GM19025 (cell line): Measurements from ENCODE around the gene MAD1L1.

Experiments used
- ATAC-seq: cut with Tn5 transposase; IDR thresholded peaks from one replicate; pipeline ENCODE4 v1.9.1; 2021; ENCODE audit warnings: mild to moderate bottlenecking, low read depth, moderate library complexity; ENCODE audit not compliant: unreplicated experiment

Gene MAD1L1

DNA sequence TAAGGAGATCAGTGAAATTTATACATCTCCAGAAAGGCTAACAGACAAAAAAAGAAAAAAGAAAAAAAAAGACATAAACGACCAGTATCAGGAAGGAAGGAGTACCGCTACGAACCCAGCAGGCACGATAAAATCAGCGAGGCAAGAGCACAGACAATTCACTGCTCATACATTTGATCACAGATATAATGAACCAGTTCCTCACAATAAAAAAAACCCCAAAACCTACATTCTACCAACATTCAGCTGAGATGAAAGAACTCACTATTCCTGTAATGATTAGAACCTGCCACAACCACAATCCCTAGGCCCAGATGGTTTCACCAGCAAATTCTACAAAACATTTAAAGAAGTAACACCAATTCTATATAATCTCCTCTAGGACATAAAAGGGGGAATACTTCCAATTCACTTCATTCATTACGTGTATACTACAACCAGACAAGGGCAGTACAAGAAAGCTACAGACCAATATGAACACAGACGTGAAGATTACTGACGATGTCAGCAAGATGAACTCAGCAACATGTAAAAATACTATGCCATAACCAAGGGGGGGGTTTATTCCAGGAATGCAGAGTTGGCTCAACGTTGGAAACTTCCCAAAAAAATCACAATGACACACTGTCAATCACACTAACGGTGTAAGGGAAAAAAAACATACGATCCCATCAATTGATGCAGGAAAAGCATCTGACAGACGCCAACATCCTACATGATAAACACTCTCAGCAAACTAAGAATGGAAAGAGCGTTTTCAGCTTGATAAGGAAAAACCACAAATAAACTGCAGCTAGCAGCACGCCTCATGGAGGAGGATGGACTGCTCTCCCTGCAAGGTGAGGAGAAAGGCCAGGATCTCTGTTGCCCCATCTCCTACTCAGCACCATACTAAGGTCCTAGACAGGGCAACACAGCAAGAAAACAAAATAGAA is 306.5 kb downstream of the MAD1L1 start:
- ATAC-seq = no peak

- ATAC-seq = no peak
Measured at GRCh38 chr7:1925349-1925748, 307.4 kb downstream of the MAD1L1 start.

DNA sequence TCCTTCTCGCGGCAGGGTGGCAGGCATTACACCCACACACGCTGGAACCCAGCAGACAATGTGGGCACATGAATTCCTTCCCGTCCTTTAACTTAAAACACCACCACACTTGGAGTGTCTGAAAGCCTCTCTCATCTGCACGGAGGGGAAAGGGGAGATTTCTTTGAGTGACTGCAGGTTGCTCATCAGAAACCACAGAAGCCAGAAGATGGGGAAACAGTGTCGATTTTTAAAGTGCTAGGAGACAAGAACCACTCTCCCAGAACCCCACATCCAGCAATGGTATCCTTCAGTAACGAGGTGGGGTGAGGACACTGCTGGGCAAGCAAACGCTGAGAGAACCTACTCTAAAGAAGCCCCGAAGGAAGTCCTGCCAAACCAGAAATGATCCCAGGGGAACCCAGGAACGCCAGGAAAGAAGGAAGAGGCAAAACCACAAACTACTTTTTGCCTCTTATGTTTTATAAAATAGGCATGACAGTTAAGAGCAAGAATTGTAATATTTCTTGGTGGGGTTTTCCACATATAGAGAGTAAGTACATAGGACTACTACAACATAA is 308.4 kb downstream of the MAD1L1 start:
- no peak for ATAC-seq

DNA sequence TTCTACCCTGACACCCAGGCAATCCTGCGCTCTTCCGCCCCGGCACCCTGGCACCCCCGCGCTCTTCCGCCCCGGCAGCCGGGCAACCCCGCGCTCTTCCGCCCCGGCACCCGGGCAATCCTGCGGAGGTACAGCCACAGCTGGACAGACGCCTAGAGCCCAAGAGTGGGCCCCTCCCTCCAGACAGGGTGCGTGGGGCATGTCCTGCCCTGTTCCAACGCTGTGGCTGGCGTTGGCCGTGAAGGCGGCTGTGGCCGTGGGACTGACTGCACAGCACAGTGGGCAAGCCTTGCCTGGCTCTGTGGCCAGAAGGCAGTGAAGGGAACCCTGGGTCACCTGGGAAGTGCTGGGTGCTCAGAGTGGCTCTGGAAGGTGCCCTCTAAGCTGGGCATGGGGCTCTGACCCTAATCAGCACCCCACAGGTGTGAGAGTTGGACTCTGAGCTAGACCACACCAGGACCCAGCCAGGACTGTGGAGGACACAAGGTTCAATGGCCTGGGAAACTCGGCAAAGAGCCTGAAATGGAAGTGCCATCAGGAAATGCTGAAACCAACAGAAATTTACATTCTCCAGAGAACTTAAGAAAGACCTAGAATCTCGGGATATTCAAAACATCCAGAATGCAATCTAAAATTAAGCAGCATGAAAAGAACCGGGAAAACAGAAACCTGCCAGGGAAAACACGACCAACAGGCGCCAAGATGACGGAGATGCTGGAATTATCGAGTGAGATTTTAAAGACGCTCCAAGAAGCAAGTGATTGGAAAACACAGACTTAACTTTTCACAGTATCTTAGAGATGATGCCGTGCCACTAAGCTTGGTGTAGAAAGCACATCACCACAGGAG is 309.1 kb downstream of the MAD1L1 start:
- no peak for ATAC-seq

DNA sequence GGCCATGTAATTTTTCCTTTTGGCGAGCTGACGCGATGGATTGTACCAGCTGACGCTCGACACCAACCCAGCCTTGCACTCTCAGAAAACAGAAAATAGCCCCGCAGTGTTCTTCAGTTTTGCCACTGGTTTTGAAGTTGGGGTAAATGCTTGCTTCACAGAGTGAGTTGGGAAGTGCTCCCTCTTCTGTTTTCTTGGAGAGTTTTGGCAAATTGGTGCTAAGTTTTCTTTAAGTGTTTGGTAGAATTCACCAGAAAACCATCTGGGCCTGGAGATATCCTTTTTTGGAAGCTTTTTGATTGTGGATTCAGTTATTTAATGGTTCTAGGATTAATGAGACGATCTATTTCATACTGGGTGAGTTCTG is 309.9 kb downstream of the MAD1L1 start:
- ATAC-seq = no peak

- ATAC-seq = no peak
Measured at GRCh38 chr7:1922071-1922869, 310.5 kb downstream of the MAD1L1 start.

- no peak for ATAC-seq
Measured at GRCh38 chr7:1920881-1921280, 311.9 kb downstream of the MAD1L1 start.

DNA sequence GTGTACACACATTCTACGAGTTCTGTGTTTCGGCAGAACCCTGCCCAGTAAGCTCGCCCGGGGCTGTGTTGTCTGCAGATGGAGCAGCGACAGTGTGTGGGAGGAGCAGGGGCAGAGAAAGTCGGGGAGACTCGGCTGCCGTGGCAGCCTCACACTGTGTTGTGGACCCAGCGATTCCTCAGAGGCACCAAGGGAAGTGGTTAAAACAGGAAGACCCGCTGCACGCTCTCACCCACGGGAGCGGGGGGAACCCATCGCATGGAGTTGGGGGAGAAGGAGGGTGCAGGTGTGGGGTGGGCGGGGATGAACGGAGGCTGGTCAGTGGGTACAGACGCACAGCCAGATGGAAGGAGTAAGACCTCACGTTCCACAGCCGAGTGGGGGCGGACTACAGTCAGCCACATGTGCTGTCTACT is 312.5 kb downstream of the MAD1L1 start:
- ATAC-seq = no peak

GRCh38 chr7:1919539-1920265 is 313.0 kb downstream of the MAD1L1 start:
- ATAC-seq = no peak

DNA sequence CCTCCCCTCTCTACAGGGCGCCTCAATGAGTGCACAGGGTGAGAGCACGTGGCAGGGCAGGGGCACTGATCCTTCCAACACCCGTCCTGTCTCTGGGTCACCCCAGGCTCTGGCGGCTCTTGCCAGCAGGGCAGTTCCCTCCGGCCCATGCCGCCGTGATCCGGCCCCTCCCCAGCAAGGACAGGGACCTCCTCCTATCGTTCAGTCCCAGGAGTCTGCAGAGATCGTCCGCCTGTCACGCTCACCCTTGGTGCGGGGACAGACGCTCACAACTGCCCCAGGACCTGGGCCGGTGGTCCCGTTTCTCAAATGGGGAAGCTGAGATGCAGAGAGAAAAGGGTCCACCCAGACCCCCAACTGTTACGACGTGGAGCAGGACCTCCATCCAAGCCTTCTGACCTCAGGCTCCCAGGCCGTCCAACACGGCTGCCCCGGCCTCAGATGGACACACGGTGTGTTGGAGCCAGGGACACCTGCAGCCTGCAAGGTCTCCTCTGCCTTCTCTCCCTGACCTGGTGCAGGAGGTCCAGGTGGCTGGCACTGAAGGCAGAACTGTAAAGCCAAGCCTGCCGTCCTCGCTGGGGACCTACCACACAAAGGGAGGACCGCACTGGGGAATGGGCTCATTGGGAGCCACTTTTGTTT is 313.7 kb downstream of the MAD1L1 start:
- no peak for ATAC-seq

- no peak for ATAC-seq
Measured at GRCh38 chr7:1918063-1918645, 314.6 kb downstream of the MAD1L1 start.

- ATAC-seq = no peak
Measured at GRCh38 chr7:1917221-1918062, 315.3 kb downstream of the MAD1L1 start.

- no peak for ATAC-seq
Measured at GRCh38 chr7:1916601-1916970, 316.2 kb downstream of the MAD1L1 start.

GRCh38 chr7:1915956-1916600 is 316.7 kb downstream of the MAD1L1 start:
- no peak for ATAC-seq

DNA sequence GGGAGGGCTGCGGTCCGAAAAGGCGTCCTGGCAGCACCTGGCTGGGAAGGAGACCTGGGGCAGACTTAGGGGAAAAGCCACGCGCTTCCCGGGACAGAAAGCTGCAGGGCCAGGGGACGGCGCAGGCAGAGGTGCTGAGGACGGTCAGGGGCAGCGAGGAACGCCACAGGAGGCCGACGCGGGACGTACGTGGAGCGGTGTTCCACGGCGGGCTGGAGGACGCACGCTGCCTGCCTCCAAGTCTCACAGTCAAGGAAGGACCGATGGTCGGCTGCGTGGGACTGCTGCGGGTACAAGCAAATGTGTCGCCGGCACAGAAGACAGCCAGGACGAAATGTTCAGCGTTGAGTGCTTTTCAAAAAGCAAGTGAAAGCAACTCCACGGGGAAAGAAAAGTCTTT is 317.4 kb downstream of the MAD1L1 start:
- ATAC-seq = no peak

DNA sequence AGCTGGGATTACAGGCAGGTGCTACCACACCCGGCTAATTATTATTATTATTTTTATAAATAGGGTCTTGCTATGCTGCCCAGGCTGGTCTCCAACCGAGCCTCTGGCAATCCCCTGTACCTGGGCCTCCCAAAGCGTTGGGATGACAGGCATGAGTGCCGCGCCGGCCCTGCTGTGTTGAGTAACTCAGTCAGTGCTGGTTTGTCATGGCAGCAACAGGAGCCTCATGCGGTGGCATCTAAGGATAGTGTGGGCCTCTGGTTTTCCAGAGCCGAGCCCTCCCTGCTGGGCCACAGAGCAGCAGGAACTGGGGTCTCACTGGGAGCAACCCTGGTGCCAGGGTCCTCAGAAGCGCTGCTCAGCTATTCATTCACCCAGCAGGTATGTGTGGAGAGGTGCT is 318.0 kb downstream of the MAD1L1 start:
- no peak for ATAC-seq

DNA sequence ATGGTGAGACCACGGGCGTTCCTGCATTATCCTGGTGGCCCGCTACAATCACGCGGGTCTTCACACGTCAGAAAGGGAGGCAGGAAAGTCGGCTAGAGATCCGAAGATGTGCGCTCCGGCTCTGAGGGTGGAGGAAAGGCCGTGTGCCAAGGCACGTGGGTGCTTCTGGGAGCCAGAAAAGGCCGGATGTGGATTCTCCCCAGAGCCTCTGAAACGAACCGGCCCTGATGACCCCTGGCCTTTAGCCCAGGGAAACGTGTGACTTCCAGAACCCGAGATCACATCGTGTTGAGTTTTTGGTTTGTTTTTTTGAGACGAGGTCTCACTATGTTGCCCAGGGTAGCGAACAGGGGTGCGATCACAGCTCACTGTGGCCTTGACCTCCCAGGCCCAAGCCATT is 318.4 kb downstream of the MAD1L1 start:
- ATAC-seq = no peak
